K562 (cell line): Measurements from ENCODE around the gene GORASP2. TPM values are rescaled to one million over a fixed set of nuclear protein-coding genes. Genes with fewer than 3 reads are reported as not detected.

Source experiments
- CREB3 ChIP-seq: fragments of 450-650 bp; conservative IDR thresholded peaks from 2 replicates; pipeline ENCODE4 v1.6.1; 2016; ENCODE audit warnings: missing genetic modification characterization, low read depth, mild to moderate bottlenecking, missing compliant biosample characterization, moderate library complexity
- CTBP1 ChIP-seq: fragments of 450-650 bp; IDR thresholded peaks from 2 replicates; pipeline ENCODE4 v1.6.1; 2016; ENCODE audit warnings: borderline replicate concordance
- E2F8 ChIP-seq: fragments of 450-650 bp; IDR thresholded peaks from 2 replicates; pipeline ENCODE4 v1.7.1; 2018; ENCODE audit warnings: mild to moderate bottlenecking, low read depth; ENCODE audit not compliant: partially characterized antibody
- EGR1 ChIP-seq: fragments of 450-650 bp; conservative IDR thresholded peaks from 2 replicates; pipeline ENCODE4 v1.6.1; 2017; ENCODE audit warnings: mild to moderate bottlenecking
- EHMT2 ChIP-seq: fragments of 450-650 bp; IDR thresholded peaks from 2 replicates; pipeline ENCODE4 v1.6.1; 2018; ENCODE audit warnings: antibody characterized with exemption
- ETV1 ChIP-seq: fragments of 450-650 bp; conservative IDR thresholded peaks from 2 replicates; pipeline ENCODE4 v1.6.1; 2016; ENCODE audit warnings: missing genetic modification characterization, control low read depth, low read depth, missing compliant biosample characterization
- GMEB1 ChIP-seq: fragments of 250-450 bp; sonication (Bioruptor Pico); IDR thresholded peaks from 2 replicates; pipeline ENCODE4 v1.4.0; 2020; ENCODE audit warnings: mild to moderate bottlenecking
- HOXB6 ChIP-seq: fragments of 250-450 bp; sonication (Bioruptor Pico); IDR thresholded peaks from 2 replicates; pipeline ENCODE4 v1.5.1; 2022; ENCODE audit warnings: mild to moderate bottlenecking, borderline replicate concordance
- IFI16 ChIP-seq: fragments of 250-450 bp; sonication (Bioruptor Pico); IDR thresholded peaks from 2 replicates; pipeline ENCODE4 v2.1.2; 2022; ENCODE audit warnings: mild to moderate bottlenecking, inconsistent platforms
- ILK ChIP-seq: fragments of 450-650 bp; IDR thresholded peaks from 2 replicates; pipeline ENCODE4 v1.6.1; 2016; ENCODE audit warnings: missing genetic modification characterization, low read depth, mild to moderate bottlenecking, missing compliant biosample characterization, moderate library complexity, borderline replicate concordance
- MAFF ChIP-seq: IDR thresholded peaks from 2 replicates; pipeline ENCODE4 v1.6.1; 2012; ENCODE audit warnings: low read length, improper control_type of control experiment
- MYC ChIP-seq, 2 experiments: fragments of 250-450 bp in 1 of 2; sonication (Bioruptor Pico) in 1 of 2; IDR thresholded peaks; 2 replicates each; pipeline versions ENCODE4 v1.5.1 to v1.6.1; 2012 to 2021; ENCODE audit warnings: low read depth in 2 of 2, borderline replicate concordance in 1 of 2, improper control_type of control experiment in 1 of 2, low read length in 1 of 2, mild to moderate bottlenecking in 1 of 2, moderate library complexity in 1 of 2
- NFXL1 ChIP-seq: fragments of 450-650 bp; formaldehyde crosslinking; IDR thresholded peaks from 2 replicates; pipeline ENCODE4 v1.4.0; 2021; ENCODE audit warnings: mild to moderate bottlenecking
- TCF15 ChIP-seq: fragments of 250-450 bp; sonication (Bioruptor Pico); IDR thresholded peaks from 2 replicates; pipeline ENCODE4 v1.8.0; 2022; ENCODE audit warnings: moderate library complexity, mild to moderate bottlenecking, inconsistent platforms
- TCF3 ChIP-seq: sonication (generic); formaldehyde crosslinking; IDR thresholded peaks from 2 replicates; pipeline ENCODE4 v1.4.0; 2020; ENCODE audit warnings: mild to moderate bottlenecking, missing genetic modification reagents
- TSC22D4 ChIP-seq: fragments of 450-650 bp; IDR thresholded peaks from 2 replicates; pipeline ENCODE4 v1.6.1; 2016; ENCODE audit warnings: missing genetic modification characterization, missing biosample characterization, control low read depth
- VEZF1 ChIP-seq: fragments of 200-800 bp; sonication (Bioruptor generic); IDR thresholded peaks from 2 replicates; pipeline ENCODE4 v1.6.1; 2017; ENCODE audit warnings: missing genetic modification characterization, missing compliant biosample characterization
- ZNF121 ChIP-seq: sonication (generic); formaldehyde crosslinking; conservative IDR thresholded peaks from 2 replicates; pipeline ENCODE4 v1.8.0; 2022; ENCODE audit warnings: missing genetic modification reagents
- ZNF224 ChIP-seq: sonication (generic); formaldehyde crosslinking; IDR thresholded peaks from 2 replicates; pipeline ENCODE4 v1.8.0; 2022; ENCODE audit warnings: mild to moderate bottlenecking, missing genetic modification reagents
- ZNF239 ChIP-seq: fragments of 250-450 bp; sonication (Bioruptor Pico); IDR thresholded peaks from 2 replicates; pipeline ENCODE4 v1.4.0; 2020; ENCODE audit warnings: mild to moderate bottlenecking
- polyA plus RNA-seq, 8 experiments: library from polyadenylated mRNA; depleted of rRNA in 4 of 8; stranded (reverse) in 5 of 8; unstranded in 3 of 8; fragments of >200 nt; fragmentation: Nextera tagmentation in 2 of 8; fragmentation: Illumina TruSeq in 1 of 8; extraction: Ambion mirVana in 2 of 8; extraction: Trizol in 1 of 8; gene quantifications; 2 replicates each; pipeline versions ENCODE4 v1.2.1 to v1.2.3, GENCODE V29; 2011 to 2014; ENCODE audit warnings: inconsistent platforms in 1 of 8, missing spikeins in 1 of 8
- total RNA-seq, 7 experiments: library from RNA; depleted of rRNA in 6 of 7; stranded (reverse); fragments of >200 nt in 6 of 7; fragmentation: Illumina TruSeq in 2 of 7; extraction: Trizol in 2 of 7; gene quantifications; 2 replicates each; pipeline versions ENCODE4 v1.2.1 to v1.2.3, GENCODE V29; 2011 to 2021; ENCODE audit warnings: low replicate concordance in 1 of 7

Gene GORASP2
- total and polyA plus RNA-seq, 9 of the 15 experiments (the other 6 are each of a cell fraction or from before 2014, with no cell fraction given) = 27.4 to 180 (median 59.6) TPM

GRCh38 chr2:170973492-170974303, 44.6 kb downstream of the GORASP2 start (continued):
- TF ChIP-seq ILK (tag) (no peak), E2F8 (no peak), TCF15 (CRISPR knock-in tag) (no peak), IFI16 (no peak), ZNF121 (CRISPR knock-in tag) (no peak), ZNF224 (CRISPR knock-in tag) (no peak), HOXB6 (CRISPR knock-in tag) (no peak), EHMT2 (no peak), EGR1 (peak; percentile 94), GMEB1 (CRISPR knock-in tag) (peak; percentile 59; the same call in 1 of the 2 replicates), TCF3 (CRISPR knock-in tag) (0 out of 2 replicates have a peak, but pooled peaks have one; percentile 29), CREB3 (tag) (no peak), ETV1 (no peak; the same call in 1 of the 2 replicates), NFXL1 (CRISPR knock-in tag) (no peak), CTBP1 (peak; percentile 75), ZNF239 (CRISPR knock-in tag) (peak; percentile 41; the same call in 1 of the 2 replicates), TSC22D4 (tag) (no peak), MYC (IDR thresholded peaks at IDR 0.05; ENCODE audit: low read depth, low read length) (peak; percentile 98), MYC (CRISPR knock-in tag; IDR thresholded peaks at IDR 0.05; ENCODE audit: borderline replicate concordance, low read depth) (no peak), VEZF1 (CRISPR knock-in tag) (peak; percentile 86), MAFF (no peak)
